ENCODE data around the gene TASP1.
"Not testable (repeated sequence)": the region's sequence is repeated elsewhere in the genome, so short reads cannot be mapped to it uniquely, and the experiment has no call there.

TASP1 gene

DNA sequence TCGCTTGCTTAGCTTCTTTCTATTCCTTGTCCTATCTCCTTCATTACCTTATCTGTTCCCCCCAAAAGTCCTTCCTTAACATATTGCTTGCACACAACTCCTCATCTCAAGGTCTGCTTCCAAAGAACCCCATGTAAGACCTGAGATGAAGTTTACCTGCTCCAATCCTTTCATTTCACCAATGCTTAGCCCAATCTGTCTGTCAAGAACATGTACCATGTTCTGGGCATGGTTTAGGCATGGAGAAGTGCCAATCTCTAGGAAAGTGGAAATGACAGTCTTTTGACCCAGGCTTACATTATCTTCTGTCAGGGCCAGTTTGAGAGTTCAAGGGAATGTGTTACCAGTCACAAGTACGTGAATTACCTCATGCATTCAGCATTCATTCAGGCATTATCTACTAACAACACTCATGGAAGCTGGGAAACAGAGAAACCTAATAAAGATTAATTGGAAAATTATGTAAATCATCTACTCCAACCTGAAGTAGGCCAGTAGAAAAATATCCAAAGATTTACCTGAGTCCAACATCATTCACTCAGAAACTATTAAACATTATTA, 15.8 kb upstream of the TASP1 start:
- no peak for TF ChIP-seq Cebpa-rat (IDR thresholded peaks at IDR 0.05)

DNA sequence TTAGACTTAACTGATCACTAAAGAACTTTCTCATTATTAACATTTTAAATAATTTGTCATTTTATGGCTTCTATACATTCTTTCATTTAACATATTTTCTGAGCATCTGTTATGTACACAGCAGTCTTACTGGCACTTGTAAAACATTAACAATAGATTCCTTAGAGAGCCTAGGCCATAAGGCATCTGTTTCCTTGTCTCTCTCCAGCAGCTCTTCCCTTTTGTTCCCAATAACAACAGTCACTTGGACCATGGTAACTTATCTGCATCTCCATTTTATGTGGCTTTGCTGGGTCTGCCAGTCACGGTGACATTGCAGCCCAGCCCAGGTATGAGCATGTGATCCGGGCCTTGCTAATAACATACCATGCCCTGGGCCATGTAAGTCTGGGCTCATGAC, 11.7 kb upstream of the TASP1 start:
- H3K27ac ChIP-seq, result no peak overlapping the region
- TF ChIP-seq Cebpa-rat (IDR thresholded peaks at IDR 0.05), result no peak
- H3K36me3 ChIP-seq, result no peaks in the 10 kb centered on the region
- peaks cover 0 to 11% (median 7%) of the 10 kb centered on the region in 10 experiments; a peak in 12 of 20 replicates for H3K4me1 ChIP-seq
- H3K27me3 ChIP-seq, result no peaks in the 10 kb centered on the region
- H4K20me1 ChIP-seq, result no peaks in the 10 kb centered on the region
- H3K4me2 ChIP-seq, result no peak overlapping the region
- no peak overlapping the region for H3K9ac ChIP-seq
- H3K4me3 ChIP-seq, result no peak overlapping the region
- H3K9me3 ChIP-seq (replicated peaks in 1 of 11), result no peaks in the 10 kb centered on the region

More for the DNA sequence above, 15.8 kb upstream of the TASP1 start:
- no peaks in the 10 kb centered on the region for H3K9me3 ChIP-seq (replicated peaks in 1 of 11)
- no peaks in the 10 kb centered on the region for H3K27me3 ChIP-seq
- no peaks in the 10 kb centered on the region for H4K20me1 ChIP-seq
- H3K4me1 ChIP-seq, result peaks cover 17 to 27% (median 19%) of the 10 kb centered on the region in 10 experiments
- no peak overlapping the region for H3K9ac ChIP-seq
- no peak overlapping the region for H3K27ac ChIP-seq
- peak overlapping the region in 6 of 11 experiments; percentile 5 to 45 (median 30); a peak in 4 of 22 replicates for H3K4me2 ChIP-seq
- no peak overlapping the region for H3K4me3 ChIP-seq
- H3K36me3 ChIP-seq, result no peaks in the 10 kb centered on the region

DNA sequence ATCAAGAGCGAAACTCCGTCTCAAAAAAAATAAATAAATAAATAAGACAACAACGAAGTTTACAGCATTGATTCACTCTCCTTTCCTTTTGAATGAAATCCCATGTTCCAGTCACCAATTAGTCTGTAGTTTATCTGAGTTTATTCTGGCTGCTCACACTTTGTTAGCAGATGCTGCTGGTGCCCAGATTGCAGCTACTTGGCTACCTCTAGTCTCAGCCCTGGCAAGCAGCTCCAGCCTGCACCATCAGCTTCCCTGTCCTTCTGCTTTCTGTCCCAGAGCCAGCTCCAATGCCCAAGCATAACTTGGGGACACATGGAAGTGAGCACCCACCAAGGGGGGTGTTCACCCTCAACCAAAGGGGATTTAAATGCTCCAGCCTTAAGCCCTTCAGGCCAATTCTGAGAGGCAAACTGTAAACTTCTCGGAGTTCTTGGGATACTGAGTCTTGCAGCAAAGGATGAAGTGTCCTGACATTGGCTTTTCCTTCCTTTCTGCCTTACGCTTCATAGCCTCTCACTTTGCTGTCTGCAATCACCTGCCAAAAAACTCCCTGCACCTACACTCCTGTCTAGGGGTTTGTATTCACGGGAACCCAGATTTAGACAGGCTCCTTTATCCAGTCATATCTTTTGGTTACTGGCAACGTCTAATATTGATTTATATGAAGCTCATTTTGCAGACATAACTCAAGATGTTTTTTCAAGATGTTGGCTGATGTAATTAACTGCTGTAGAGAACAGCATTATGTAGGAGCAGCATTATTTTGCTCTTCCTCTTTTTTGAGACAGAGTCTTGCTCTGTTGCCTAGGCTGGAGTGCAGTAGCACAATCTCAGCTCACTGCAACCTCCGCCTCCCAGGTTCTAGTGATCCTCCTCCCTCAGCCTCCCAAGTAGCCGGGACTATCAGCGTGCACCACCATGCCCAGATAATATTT, 9.8 kb upstream of the TASP1 start:
- Histone ChIP-seq H4K20me1 (no peaks in the 10 kb centered on the region), H3K9ac (no peak overlapping the region), H3K4me2 (no peak overlapping the region), H3K27ac (no peak overlapping the region), H3K4me3 (no peak overlapping the region), H3K9me3 (replicated peaks in 1 of 11) (no peaks in the 10 kb centered on the region), H3K4me1 (no peaks in the 10 kb centered on the region), H3K36me3 (no peaks in the 10 kb centered on the region), H3K27me3 (no peaks in the 10 kb centered on the region)
- no peak for TF ChIP-seq Cebpa-rat (IDR thresholded peaks at IDR 0.05)

DNA sequence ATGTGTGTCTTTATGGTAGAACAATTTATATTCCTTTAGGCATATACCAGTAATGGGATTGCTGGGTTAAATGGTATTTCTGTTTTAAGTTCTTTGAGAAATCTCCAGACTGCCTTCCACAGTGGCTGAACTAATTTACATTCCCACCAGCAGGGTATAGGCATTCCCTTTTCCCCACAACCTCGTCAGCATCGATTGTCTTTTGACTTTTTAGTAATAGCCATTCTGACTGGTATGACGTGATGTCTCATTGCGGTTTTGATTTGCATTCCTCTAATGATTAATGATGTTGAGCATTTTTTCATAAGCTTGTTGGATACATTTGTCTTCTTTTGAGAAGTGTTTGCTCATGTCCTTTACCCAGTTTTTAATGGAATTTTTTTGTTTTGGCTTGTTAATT, 5.3 kb upstream of the TASP1 start:
- TF ChIP-seq Cebpa-rat (IDR thresholded peaks at IDR 0.05), result no peak
- no peaks in the 10 kb centered on the region for H4K20me1 ChIP-seq
- H3K4me1 ChIP-seq, result peaks cover 0 to 4% (median 3%) of the 10 kb centered on the region in 10 experiments; a peak in 4 of 20 replicates
- no peak overlapping the region for H3K27ac ChIP-seq
- no peaks in the 10 kb centered on the region for H3K36me3 ChIP-seq
- no peak overlapping the region for H3K4me2 ChIP-seq
- H3K9ac ChIP-seq, result no peak overlapping the region
- no peaks in the 10 kb centered on the region for H3K27me3 ChIP-seq
- H3K9me3 ChIP-seq (replicated peaks in 1 of 11), result no peaks in the 10 kb centered on the region
- H3K4me3 ChIP-seq, result no peak overlapping the region

GRCh38 chr20:13639150-13639497, 392 bp upstream of the TASP1 start:
- no peaks in the 10 kb centered on the region for H3K27me3 ChIP-seq
- H3K27ac ChIP-seq, result peak overlapping the region; percentile 28 to 82 (median 78); a peak in 18 of 22 replicates
- peak overlapping the region; percentile 32 to 89 (median 84); a peak in 21 of 22 replicates for H3K9ac ChIP-seq

GRCh38 chr20:13638162-13638495, 603 bp downstream of the TASP1 start:
- Histone ChIP-seq H3K9ac (peak overlapping the region; percentile 73 to 89 (median 84)), H3K27me3 (no peaks in the 10 kb centered on the region), H3K27ac (peak overlapping the region; percentile 31 to 82 (median 78); a peak in 21 of 22 replicates), H3K4me3 (peak overlapping the region; percentile 74 to 100 (median 92)), H3K9me3 (replicated peaks in 1 of 11) (no peaks in the 10 kb centered on the region), H3K4me2 (peak overlapping the region; percentile 70 to 91 (median 82)), H3K4me1 (peaks cover 10 to 29% (median 14%) of the 10 kb centered on the region in 10 experiments), H3K36me3 (no peaks in the 10 kb centered on the region), H4K20me1 (peaks cover 0 to 44% (median 0%) of the 10 kb centered on the region in 11 experiments; a peak in 7 of 22 replicates)
- no peak for TF ChIP-seq Cebpa-rat (IDR thresholded peaks at IDR 0.05)

More at GRCh38 chr20:13639150-13639497, 392 bp upstream of the TASP1 start:
- peaks cover 10 to 29% (median 14%) of the 10 kb centered on the region in 10 experiments for H3K4me1 ChIP-seq
- no peak for TF ChIP-seq Cebpa-rat (IDR thresholded peaks at IDR 0.05)
- peak overlapping the region; percentile 70 to 91 (median 79) for H3K4me2 ChIP-seq
- H3K9me3 ChIP-seq (replicated peaks in 1 of 11), result no peaks in the 10 kb centered on the region
- H3K36me3 ChIP-seq, result no peaks in the 10 kb centered on the region
- H3K4me3 ChIP-seq, result peak overlapping the region; percentile 74 to 100 (median 92)
- peaks cover 0 to 34% (median 0%) of the 10 kb centered on the region in 11 experiments; a peak in 6 of 22 replicates for H4K20me1 ChIP-seq

- H4K20me1 ChIP-seq, result peaks cover 0 to 74% (median 0%) of the 10 kb centered on the region in 11 experiments; a peak in 8 of 22 replicates
- no peaks in the 10 kb centered on the region for H3K9me3 ChIP-seq (replicated peaks in 1 of 11)
- no peak overlapping the region for H3K4me2 ChIP-seq
- no peak overlapping the region for H3K9ac ChIP-seq
- H3K4me3 ChIP-seq, result no peak overlapping the region
- H3K36me3 ChIP-seq, result peaks cover 20 to 40% (median 25%) of the 10 kb centered on the region in 11 experiments
- no peak overlapping the region for H3K27ac ChIP-seq
- peaks cover 2 to 19% (median 4%) of the 10 kb centered on the region in 10 experiments; a peak in 19 of 20 replicates for H3K4me1 ChIP-seq
- no peaks in the 10 kb centered on the region for H3K27me3 ChIP-seq
- no peak for TF ChIP-seq Cebpa-rat (IDR thresholded peaks at IDR 0.05)
Observed at GRCh38 chr20:13632431-13632830, 6.3 kb downstream of the TASP1 start.

DNA sequence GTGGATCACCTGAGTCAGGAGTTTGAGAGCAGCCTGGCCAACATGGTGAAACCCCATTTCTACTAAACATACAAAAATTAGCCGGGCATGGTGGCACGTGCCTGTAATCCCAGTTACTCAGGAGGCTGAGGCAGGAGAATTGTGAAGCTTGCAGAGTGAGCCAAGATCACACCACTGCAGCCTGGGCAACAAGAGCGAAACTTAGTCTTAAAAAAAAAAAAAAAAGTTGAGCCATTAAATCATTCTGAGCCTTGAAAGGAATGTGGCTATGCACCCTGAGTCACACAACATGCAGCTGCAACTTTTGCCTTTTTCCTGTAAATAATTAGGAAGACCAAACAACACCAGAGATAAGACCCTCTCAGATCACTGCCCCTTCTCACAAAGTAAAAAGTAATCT, 11.2 kb downstream of the TASP1 start:
- not testable (repeated sequence) for H3K4me2 ChIP-seq

DNA sequence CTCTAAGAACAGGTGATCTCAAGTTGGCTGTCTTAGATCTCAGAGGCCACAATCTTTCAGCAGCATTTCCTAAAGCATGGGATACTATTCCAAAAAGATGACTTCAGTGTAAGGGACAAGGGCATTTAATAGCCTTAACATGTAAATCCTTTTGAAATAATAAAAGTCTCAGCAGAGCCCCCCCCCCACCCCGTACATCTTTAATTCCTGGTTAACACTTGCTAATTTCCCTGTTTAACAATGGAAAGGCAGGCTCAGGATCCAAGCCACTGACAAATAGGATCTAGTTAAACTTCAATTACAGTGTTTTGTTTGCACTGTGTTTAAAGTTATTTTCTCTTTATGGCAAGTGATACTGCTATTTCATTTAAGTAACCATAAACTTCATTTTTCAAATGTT, 12.0 kb downstream of the TASP1 start:
- Histone ChIP-seq H4K20me1 (peaks cover 0 to 30% (median 0%) of the 10 kb centered on the region in 11 experiments; a peak in 7 of 22 replicates), H3K4me2 (no peak overlapping the region)
- TF ChIP-seq Cebpa-rat (IDR thresholded peaks at IDR 0.05), result no peak

More for the DNA sequence above, 11.2 kb downstream of the TASP1 start:
- peaks cover 0 to 38% (median 2%) of the 10 kb centered on the region in 11 experiments; a peak in 7 of 22 replicates for H4K20me1 ChIP-seq
- H3K9ac ChIP-seq; H3K4me3 ChIP-seq; H3K27me3 ChIP-seq; H3K27ac ChIP-seq; H3K9me3 ChIP-seq (replicated peaks in 1 of 11); H3K4me1 ChIP-seq: not testable (repeated sequence)
- H3K36me3 ChIP-seq, result peaks cover 30 to 75% (median 47%) of the 10 kb centered on the region in 11 experiments

More for the DNA sequence above, 12.0 kb downstream of the TASP1 start:
- Histone ChIP-seq H3K9me3 (replicated peaks in 1 of 11) (no peaks in the 10 kb centered on the region), H3K4me3 (no peak overlapping the region), H3K4me1 (peaks cover 0 to 5% (median 0%) of the 10 kb centered on the region in 10 experiments; a peak in 1 of 20 replicates), H3K36me3 (peaks cover 33 to 75% (median 55%) of the 10 kb centered on the region in 11 experiments), H3K27me3 (no peaks in the 10 kb centered on the region), H3K27ac (no peak overlapping the region), H3K9ac (no peak overlapping the region)
